ENCODE results near the gene MARVELD1. TPM values are rescaled to one million over a fixed set of nuclear protein-coding genes. Genes with fewer than 3 reads are reported as not detected.
A peak's percentile ranks its signal among the peaks of the same experiment; 100 is the strongest.
"Not testable (repeated sequence)": the region's sequence is repeated elsewhere in the genome, so short reads cannot be mapped to it uniquely, and the experiment has no call there.

MARVELD1 gene
- 27.4 and 28.4 TPM in 2 replicates for total RNA-seq (2014; rRNA removed; shearing (Covaris generic))
- 65.5 and 84.2 TPM in 2 replicates for polyA plus RNA-seq (2015; cell fraction: cytosol; rRNA removed)
- polyA plus RNA-seq (2015; cell fraction: nucleus; rRNA removed) = 33.9 and 35.5 TPM in 2 replicates

- DNase-seq (ENCODE audit: low read depth, low spot score) = peak; percentile 71
- in situ Hi-C loops (cut with HindIII; ENCODE audit: low pct_unique_long_range_greater_than_20kb, low sequenced_read_pairs) = no loop called here
Observed at GRCh38 chr10:97713339-97713825, at the start of gene MARVELD1. Gene MARVELD1 (plus strand): TSS chr10:97713730. CDS start chr10:97713877, 147 bp downstream.

- in situ Hi-C loops (cut with HindIII; ENCODE audit: low pct_unique_long_range_greater_than_20kb, low sequenced_read_pairs) = no loop called here
- DNase-seq (ENCODE audit: low read depth, low spot score) = no peak
Observed at GRCh38 chr10:97664282-97664850, 49.2 kb upstream of the MARVELD1 start.

- in situ Hi-C loops (cut with HindIII; ENCODE audit: low pct_unique_long_range_greater_than_20kb, low sequenced_read_pairs) = no loop called here
Observed at GRCh38 chr10:97666992-97667391, 46.5 kb upstream of the MARVELD1 start.

GRCh38 chr10:97667463-97667862 is 46.1 kb upstream of the MARVELD1 start:
- in situ Hi-C loops (cut with HindIII; ENCODE audit: low pct_unique_long_range_greater_than_20kb, low sequenced_read_pairs) = no loop called here

More at GRCh38 chr10:97666992-97667391, 46.5 kb upstream of the MARVELD1 start:
- no peak for DNase-seq (ENCODE audit: low read depth, low spot score)

GRCh38 chr10:97669571-97669970 is 44.0 kb upstream of the MARVELD1 start:
- DNase-seq (ENCODE audit: low read depth, low spot score) = no peak
- in situ Hi-C loops (cut with HindIII; ENCODE audit: low pct_unique_long_range_greater_than_20kb, low sequenced_read_pairs) = no loop called here

More at GRCh38 chr10:97667463-97667862, 46.1 kb upstream of the MARVELD1 start:
- no peak for DNase-seq (ENCODE audit: low read depth, low spot score)

- in situ Hi-C loops (cut with HindIII; ENCODE audit: low pct_unique_long_range_greater_than_20kb, low sequenced_read_pairs) = no loop called here
- no peak for DNase-seq (ENCODE audit: low read depth, low spot score)
Observed at GRCh38 chr10:97673736-97674525, 39.6 kb upstream of the MARVELD1 start.

GRCh38 chr10:97675222-97675621 is 38.3 kb upstream of the MARVELD1 start:
- in situ Hi-C loops (cut with HindIII; ENCODE audit: low pct_unique_long_range_greater_than_20kb, low sequenced_read_pairs) = no loop called here
- no peak for DNase-seq (ENCODE audit: low read depth, low spot score)

GRCh38 chr10:97676770-97677581 is 36.6 kb upstream of the MARVELD1 start:
- in situ Hi-C loops (cut with HindIII; ENCODE audit: low pct_unique_long_range_greater_than_20kb, low sequenced_read_pairs) = no loop called here
- peak; percentile 65 for DNase-seq (ENCODE audit: low read depth, low spot score)

- no peak for DNase-seq (ENCODE audit: low read depth, low spot score)
- in situ Hi-C loops (cut with HindIII; ENCODE audit: low pct_unique_long_range_greater_than_20kb, low sequenced_read_pairs) = no loop called here
Observed at GRCh38 chr10:97679594-97679993, 33.9 kb upstream of the MARVELD1 start.

- no peak for DNase-seq (ENCODE audit: low read depth, low spot score)
- in situ Hi-C loops (cut with HindIII; ENCODE audit: low pct_unique_long_range_greater_than_20kb, low sequenced_read_pairs) = no loop called here
Observed at GRCh38 chr10:97682042-97682441, 31.5 kb upstream of the MARVELD1 start.

GRCh38 chr10:97683556-97684367 is 29.8 kb upstream of the MARVELD1 start:
- DNase-seq (ENCODE audit: low read depth, low spot score) = no peak
- in situ Hi-C loops (cut with HindIII; ENCODE audit: low pct_unique_long_range_greater_than_20kb, low sequenced_read_pairs) = no loop called here

- in situ Hi-C loops (cut with HindIII; ENCODE audit: low pct_unique_long_range_greater_than_20kb, low sequenced_read_pairs); DNase-seq (ENCODE audit: low read depth, low spot score): not testable (repeated sequence)
Observed at GRCh38 chr10:97684368-97684713, 29.2 kb upstream of the MARVELD1 start.

- DNase-seq (ENCODE audit: low read depth, low spot score) = no peak
- in situ Hi-C loops (cut with HindIII; ENCODE audit: low pct_unique_long_range_greater_than_20kb, low sequenced_read_pairs) = no loop called here
Observed at GRCh38 chr10:97684866-97685394, 28.6 kb upstream of the MARVELD1 start.

- DNase-seq (ENCODE audit: low read depth, low spot score) = peak; percentile 71
- in situ Hi-C loops (cut with HindIII; ENCODE audit: low pct_unique_long_range_greater_than_20kb, low sequenced_read_pairs) = no loop called here
Observed at GRCh38 chr10:97685395-97685958, 28.1 kb upstream of the MARVELD1 start.

GRCh38 chr10:97686301-97686961 is 27.1 kb upstream of the MARVELD1 start:
- in situ Hi-C loops (cut with HindIII; ENCODE audit: low pct_unique_long_range_greater_than_20kb, low sequenced_read_pairs) = no loop called here
- DNase-seq (ENCODE audit: low read depth, low spot score) = no peak
